GM12878 (cell line): ENCODE measurements around the gene PPT1.

ENCODE experiments used
- EP300 ChIP-seq, 2 experiments: fragments of 150-350 bp in 1 of 2; IDR thresholded peaks; 2 replicates each; pipeline ENCODE4 v1.6.1; 2011 to 2012; ENCODE audit warnings: low read depth in 2 of 2, low read length in 2 of 2, borderline replicate concordance in 1 of 2, improper control_type of control experiment in 1 of 2, inconsistent platforms in 1 of 2; ENCODE audit not compliant: control insufficient read depth in 1 of 2
- GABPA ChIP-seq: IDR thresholded peaks from 2 replicates; pipeline ENCODE4 v1.6.1; 2014; ENCODE audit warnings: antibody characterized with exemption, low read depth, mild to moderate bottlenecking, inconsistent platforms
- JUNB ChIP-seq: IDR thresholded peaks from 2 replicates; pipeline ENCODE4 v1.6.1; 2016; ENCODE audit warnings: antibody characterized with exemption, mild to moderate bottlenecking
- MXI1 ChIP-seq: fragments of 150-350 bp; IDR thresholded peaks from 2 replicates; pipeline ENCODE4 v1.6.1; 2011; ENCODE audit warnings: low read depth, mild to moderate bottlenecking, inconsistent platforms, low read length, improper control_type of control experiment
- POLR2A ChIP-seq: IDR thresholded peaks from 2 replicates; pipeline ENCODE4 v1.6.1; 2011; ENCODE audit warnings: low read depth, mild to moderate bottlenecking, low read length
- POLR2AphosphoS5 ChIP-seq: IDR thresholded peaks from 2 replicates; pipeline ENCODE4 v1.6.1; 2011; ENCODE audit warnings: mild to moderate bottlenecking, low read length, inconsistent platforms
- TF ChIP-seq, protein P1 (sequence below): IDR thresholded peaks from 2 replicates; pipeline ENCODE4 v1.6.1; 2011; ENCODE audit warnings: low read depth, low read length, improper control_type of control experiment, borderline replicate concordance
- TF ChIP-seq, protein P2 (sequence below), 3 experiments: IDR thresholded peaks in 2 of 3; conservative IDR thresholded peaks in 1 of 3; 2 replicates each; pipeline ENCODE4 v1.5.1; 2011; ENCODE audit warnings: low read depth in 3 of 3, low read length in 3 of 3, mild to moderate bottlenecking in 3 of 3, control low read depth in 2 of 3, moderate library complexity in 2 of 3, inconsistent platforms in 1 of 3, mixed read lengths in 1 of 3; ENCODE audit not compliant: control insufficient read depth in 2 of 3, insufficient read depth in 1 of 3; ENCODE audit errors: extremely low read depth in 1 of 3
- TF ChIP-seq, protein P3 (sequence below): fragments of 450-650 bp; IDR thresholded peaks from 2 replicates; pipeline ENCODE4 v1.6.1; 2017; ENCODE audit warnings: mild to moderate bottlenecking
- TF ChIP-seq, protein P4 (sequence below): fragments of 450-650 bp; IDR thresholded peaks from 2 replicates; pipeline ENCODE4 v1.6.1; 2017; ENCODE audit warnings: antibody characterized with exemption, mild to moderate bottlenecking, moderate library complexity

DNA sequence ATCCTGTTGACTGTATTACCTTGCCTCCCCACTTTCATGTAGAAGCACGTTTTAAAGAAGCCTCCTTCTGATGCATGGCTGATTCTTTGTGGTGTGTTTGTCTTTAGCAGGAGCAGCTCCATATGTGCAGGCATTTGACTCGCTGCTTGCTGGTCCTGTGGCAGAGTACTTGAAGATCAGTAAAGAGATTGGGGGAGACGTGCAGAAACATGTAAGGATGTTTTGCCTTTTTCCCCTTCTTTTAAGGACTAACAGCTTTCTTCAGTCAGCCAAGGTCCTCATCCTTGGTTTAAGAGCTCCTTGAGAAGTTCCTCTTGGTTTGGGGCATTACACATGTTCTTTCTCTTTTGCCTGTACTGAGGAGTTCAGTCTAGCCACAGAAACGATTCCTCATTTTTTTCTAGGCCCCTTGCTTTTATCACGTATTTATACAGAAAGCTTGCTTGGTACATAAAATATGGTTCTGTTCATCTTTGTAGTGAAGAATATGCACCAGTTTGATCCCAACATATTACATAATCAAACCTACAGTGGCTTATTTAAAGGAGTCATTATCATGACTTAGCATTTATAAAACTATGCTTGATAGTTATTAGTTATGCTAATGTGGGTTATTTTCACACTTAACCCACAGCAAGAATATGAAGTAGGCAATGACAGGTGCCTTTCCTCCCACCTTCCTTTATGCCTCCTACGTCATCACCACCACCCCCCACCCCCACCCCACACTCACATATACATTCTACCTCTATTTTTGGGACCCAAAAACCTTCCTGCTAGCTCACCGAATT lies 36.9 kb downstream of the PPT1 start:
- TF ChIP-seq JUNB (no peak), MXI1 (no peak), POLR2AphosphoS5 (no peak), POLR2A (no peak), EP300 (IDR thresholded peaks at IDR 0.05; ENCODE audit: borderline replicate concordance in 1 of 2, control insufficient read depth in 1 of 2, low read depth in 2 of 2, low read length in 2 of 2) (no peak), GABPA (no peak)
- TF ChIP-seq, protein P1, sequence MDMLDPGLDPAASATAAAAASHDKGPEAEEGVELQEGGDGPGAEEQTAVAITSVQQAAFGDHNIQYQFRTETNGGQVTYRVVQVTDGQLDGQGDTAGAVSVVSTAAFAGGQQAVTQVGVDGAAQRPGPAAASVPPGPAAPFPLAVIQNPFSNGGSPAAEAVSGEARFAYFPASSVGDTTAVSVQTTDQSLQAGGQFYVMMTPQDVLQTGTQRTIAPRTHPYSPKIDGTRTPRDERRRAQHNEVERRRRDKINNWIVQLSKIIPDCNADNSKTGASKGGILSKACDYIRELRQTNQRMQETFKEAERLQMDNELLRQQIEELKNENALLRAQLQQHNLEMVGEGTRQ = no peak
- TF ChIP-seq, protein P2, sequence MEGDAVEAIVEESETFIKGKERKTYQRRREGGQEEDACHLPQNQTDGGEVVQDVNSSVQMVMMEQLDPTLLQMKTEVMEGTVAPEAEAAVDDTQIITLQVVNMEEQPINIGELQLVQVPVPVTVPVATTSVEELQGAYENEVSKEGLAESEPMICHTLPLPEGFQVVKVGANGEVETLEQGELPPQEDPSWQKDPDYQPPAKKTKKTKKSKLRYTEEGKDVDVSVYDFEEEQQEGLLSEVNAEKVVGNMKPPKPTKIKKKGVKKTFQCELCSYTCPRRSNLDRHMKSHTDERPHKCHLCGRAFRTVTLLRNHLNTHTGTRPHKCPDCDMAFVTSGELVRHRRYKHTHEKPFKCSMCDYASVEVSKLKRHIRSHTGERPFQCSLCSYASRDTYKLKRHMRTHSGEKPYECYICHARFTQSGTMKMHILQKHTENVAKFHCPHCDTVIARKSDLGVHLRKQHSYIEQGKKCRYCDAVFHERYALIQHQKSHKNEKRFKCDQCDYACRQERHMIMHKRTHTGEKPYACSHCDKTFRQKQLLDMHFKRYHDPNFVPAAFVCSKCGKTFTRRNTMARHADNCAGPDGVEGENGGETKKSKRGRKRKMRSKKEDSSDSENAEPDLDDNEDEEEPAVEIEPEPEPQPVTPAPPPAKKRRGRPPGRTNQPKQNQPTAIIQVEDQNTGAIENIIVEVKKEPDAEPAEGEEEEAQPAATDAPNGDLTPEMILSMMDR (IDR thresholded peaks at IDR 0.05 in 2 of 3, conservative IDR thresholded peaks at IDR 0.05 in 1 of 3; ENCODE audit: control insufficient read depth in 2 of 3, extremely low read depth in 1 of 3, insufficient read depth in 1 of 3, low read depth in 3 of 3, low read length in 3 of 3) = no peak
- TF ChIP-seq, protein P3, sequence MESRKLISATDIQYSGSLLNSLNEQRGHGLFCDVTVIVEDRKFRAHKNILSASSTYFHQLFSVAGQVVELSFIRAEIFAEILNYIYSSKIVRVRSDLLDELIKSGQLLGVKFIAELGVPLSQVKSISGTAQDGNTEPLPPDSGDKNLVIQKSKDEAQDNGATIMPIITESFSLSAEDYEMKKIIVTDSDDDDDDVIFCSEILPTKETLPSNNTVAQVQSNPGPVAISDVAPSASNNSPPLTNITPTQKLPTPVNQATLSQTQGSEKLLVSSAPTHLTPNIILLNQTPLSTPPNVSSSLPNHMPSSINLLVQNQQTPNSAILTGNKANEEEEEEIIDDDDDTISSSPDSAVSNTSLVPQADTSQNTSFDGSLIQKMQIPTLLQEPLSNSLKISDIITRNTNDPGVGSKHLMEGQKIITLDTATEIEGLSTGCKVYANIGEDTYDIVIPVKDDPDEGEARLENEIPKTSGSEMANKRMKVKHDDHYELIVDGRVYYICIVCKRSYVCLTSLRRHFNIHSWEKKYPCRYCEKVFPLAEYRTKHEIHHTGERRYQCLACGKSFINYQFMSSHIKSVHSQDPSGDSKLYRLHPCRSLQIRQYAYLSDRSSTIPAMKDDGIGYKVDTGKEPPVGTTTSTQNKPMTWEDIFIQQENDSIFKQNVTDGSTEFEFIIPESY = no peak
- TF ChIP-seq, protein P4, sequence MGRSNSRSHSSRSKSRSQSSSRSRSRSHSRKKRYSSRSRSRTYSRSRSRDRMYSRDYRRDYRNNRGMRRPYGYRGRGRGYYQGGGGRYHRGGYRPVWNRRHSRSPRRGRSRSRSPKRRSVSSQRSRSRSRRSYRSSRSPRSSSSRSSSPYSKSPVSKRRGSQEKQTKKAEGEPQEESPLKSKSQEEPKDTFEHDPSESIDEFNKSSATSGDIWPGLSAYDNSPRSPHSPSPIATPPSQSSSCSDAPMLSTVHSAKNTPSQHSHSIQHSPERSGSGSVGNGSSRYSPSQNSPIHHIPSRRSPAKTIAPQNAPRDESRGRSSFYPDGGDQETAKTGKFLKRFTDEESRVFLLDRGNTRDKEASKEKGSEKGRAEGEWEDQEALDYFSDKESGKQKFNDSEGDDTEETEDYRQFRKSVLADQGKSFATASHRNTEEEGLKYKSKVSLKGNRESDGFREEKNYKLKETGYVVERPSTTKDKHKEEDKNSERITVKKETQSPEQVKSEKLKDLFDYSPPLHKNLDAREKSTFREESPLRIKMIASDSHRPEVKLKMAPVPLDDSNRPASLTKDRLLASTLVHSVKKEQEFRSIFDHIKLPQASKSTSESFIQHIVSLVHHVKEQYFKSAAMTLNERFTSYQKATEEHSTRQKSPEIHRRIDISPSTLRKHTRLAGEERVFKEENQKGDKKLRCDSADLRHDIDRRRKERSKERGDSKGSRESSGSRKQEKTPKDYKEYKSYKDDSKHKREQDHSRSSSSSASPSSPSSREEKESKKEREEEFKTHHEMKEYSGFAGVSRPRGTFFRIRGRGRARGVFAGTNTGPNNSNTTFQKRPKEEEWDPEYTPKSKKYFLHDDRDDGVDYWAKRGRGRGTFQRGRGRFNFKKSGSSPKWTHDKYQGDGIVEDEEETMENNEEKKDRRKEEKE = no peak
